ENCODE results near the gene KCNIP3.

KCNIP3 gene

GRCh38 chr2:95366514-95366913, 69.4 kb downstream of the KCNIP3 start:
- H3K27ac ChIP-seq (ENCODE audit: low read length) = no peak overlapping the region
- H3K9ac ChIP-seq (ENCODE audit: low read depth, low read length) = no peak overlapping the region
- no peak overlapping the region for H3K4me2 ChIP-seq (ENCODE audit: insufficient read depth, low read length)
- H2AFZ ChIP-seq (ENCODE audit: low read depth, low read length) = no peak overlapping the region
- no peak overlapping the region for H3K4me3 ChIP-seq (ENCODE audit: low read depth in 1 of 2, low read length in 2 of 2)
- TF ChIP-seq EZH2 (IDR thresholded peaks at IDR 0.05; ENCODE audit: borderline replicate concordance, low read depth, low read length, severe bottlenecking) = no peak
- TF ChIP-seq, protein P1, sequence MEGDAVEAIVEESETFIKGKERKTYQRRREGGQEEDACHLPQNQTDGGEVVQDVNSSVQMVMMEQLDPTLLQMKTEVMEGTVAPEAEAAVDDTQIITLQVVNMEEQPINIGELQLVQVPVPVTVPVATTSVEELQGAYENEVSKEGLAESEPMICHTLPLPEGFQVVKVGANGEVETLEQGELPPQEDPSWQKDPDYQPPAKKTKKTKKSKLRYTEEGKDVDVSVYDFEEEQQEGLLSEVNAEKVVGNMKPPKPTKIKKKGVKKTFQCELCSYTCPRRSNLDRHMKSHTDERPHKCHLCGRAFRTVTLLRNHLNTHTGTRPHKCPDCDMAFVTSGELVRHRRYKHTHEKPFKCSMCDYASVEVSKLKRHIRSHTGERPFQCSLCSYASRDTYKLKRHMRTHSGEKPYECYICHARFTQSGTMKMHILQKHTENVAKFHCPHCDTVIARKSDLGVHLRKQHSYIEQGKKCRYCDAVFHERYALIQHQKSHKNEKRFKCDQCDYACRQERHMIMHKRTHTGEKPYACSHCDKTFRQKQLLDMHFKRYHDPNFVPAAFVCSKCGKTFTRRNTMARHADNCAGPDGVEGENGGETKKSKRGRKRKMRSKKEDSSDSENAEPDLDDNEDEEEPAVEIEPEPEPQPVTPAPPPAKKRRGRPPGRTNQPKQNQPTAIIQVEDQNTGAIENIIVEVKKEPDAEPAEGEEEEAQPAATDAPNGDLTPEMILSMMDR (IDR thresholded peaks at IDR 0.05; ENCODE audit: borderline replicate concordance, extremely low read depth, low read length, poor library complexity, severe bottlenecking) = no peak
- ATAC-seq (ENCODE audit: insufficient read depth, low read depth) (no peak), DNase-seq (no peak)
- H3K79me2 ChIP-seq (ENCODE audit: insufficient read depth, low read length) = no peaks in the 10 kb centered on the region
- no peaks in the 10 kb centered on the region for H3K4me1 ChIP-seq (ENCODE audit: insufficient read depth, low read length)
- no peaks in the 10 kb centered on the region for H3K9me3 ChIP-seq (ENCODE audit: insufficient read depth, low read length, severe bottlenecking)
- H3K36me3 ChIP-seq (ENCODE audit: insufficient read depth, low read length) = no peaks in the 10 kb centered on the region
- H3K27me3 ChIP-seq (ENCODE audit: insufficient read depth, low read length, poor library complexity) = no peaks in the 10 kb centered on the region
- no peaks in the 10 kb centered on the region for H4K20me1 ChIP-seq (ENCODE audit: insufficient read depth, low read length)

DNA sequence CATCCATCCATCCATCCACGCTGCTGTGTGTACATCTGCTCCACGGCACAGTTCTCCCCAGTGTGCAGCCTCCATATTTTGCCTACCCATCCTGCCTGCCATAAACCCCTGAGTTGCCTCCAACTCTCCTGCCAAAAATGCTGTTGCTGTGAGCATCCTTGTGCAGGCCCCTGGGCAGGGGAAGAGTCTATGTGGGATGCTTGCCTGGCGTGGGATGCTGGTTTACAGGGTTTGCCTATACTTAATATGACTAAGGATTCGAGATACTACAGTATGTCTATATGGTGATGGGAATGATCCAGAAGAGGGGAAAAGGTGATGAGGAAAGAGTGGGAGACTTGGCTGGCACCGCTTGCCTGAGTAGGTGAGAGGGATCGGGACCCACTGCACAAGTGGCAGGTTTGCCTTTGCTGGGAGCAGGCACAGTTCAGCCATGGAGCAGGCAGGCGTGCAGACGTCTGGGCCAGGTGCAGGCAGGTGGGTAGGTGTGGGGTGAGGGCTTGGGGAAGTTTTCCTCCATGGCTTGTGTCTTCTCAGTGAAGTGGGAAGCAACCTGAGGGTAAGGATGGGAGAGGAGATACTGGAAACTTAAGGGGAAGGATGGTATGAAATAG, 75.2 kb downstream of the KCNIP3 start:
- no peaks in the 10 kb centered on the region for H4K20me1 ChIP-seq (ENCODE audit: insufficient read depth, low read length)
- DNase-seq = no peak
- TF ChIP-seq, protein P1 (IDR thresholded peaks at IDR 0.05; ENCODE audit: borderline replicate concordance, extremely low read depth, low read length, poor library complexity, severe bottlenecking) = no peak
- TF ChIP-seq EZH2 (IDR thresholded peaks at IDR 0.05; ENCODE audit: borderline replicate concordance, low read depth, low read length, severe bottlenecking) = no peak
- no peak overlapping the region for H3K4me2 ChIP-seq (ENCODE audit: insufficient read depth, low read length)
- H3K79me2 ChIP-seq (ENCODE audit: insufficient read depth, low read length) = no peaks in the 10 kb centered on the region
- H2AFZ ChIP-seq (ENCODE audit: low read depth, low read length) = no peak overlapping the region
- H3K4me1 ChIP-seq (ENCODE audit: insufficient read depth, low read length) = 0 out of 2 replicates have a peak, but pooled peaks cover 3% of the 10 kb centered on the region
- H3K36me3 ChIP-seq (ENCODE audit: insufficient read depth, low read length) = no peaks in the 10 kb centered on the region
- H3K27me3 ChIP-seq (ENCODE audit: insufficient read depth, low read length, poor library complexity) = no peaks in the 10 kb centered on the region
- H3K4me3 ChIP-seq (ENCODE audit: low read depth in 1 of 2, low read length in 2 of 2) = no peak overlapping the region
- no peak for ATAC-seq (ENCODE audit: insufficient read depth, low read depth)
- H3K27ac ChIP-seq (ENCODE audit: low read length) = no peak overlapping the region
- H3K9me3 ChIP-seq (ENCODE audit: insufficient read depth, low read length, severe bottlenecking) = no peaks in the 10 kb centered on the region
- H3K9ac ChIP-seq (ENCODE audit: low read depth, low read length) = no peak overlapping the region

- Histone ChIP-seq H2AFZ (ENCODE audit: low read depth, low read length) (no peak overlapping the region), H3K9ac (ENCODE audit: low read depth, low read length) (no peak overlapping the region), H3K79me2 (ENCODE audit: insufficient read depth, low read length) (no peaks in the 10 kb centered on the region), H3K4me3 (ENCODE audit: low read depth in 1 of 2, low read length in 2 of 2) (no peak overlapping the region), H3K4me1 (ENCODE audit: insufficient read depth, low read length) (0 out of 2 replicates have a peak, but pooled peaks cover 3% of the 10 kb centered on the region), H3K4me2 (ENCODE audit: insufficient read depth, low read length) (no peak overlapping the region), H3K36me3 (ENCODE audit: insufficient read depth, low read length) (no peaks in the 10 kb centered on the region), H3K27ac (ENCODE audit: low read length) (no peak overlapping the region), H4K20me1 (ENCODE audit: insufficient read depth, low read length) (no peaks in the 10 kb centered on the region), H3K9me3 (ENCODE audit: insufficient read depth, low read length, severe bottlenecking) (no peaks in the 10 kb centered on the region), H3K27me3 (ENCODE audit: insufficient read depth, low read length, poor library complexity) (no peaks in the 10 kb centered on the region)
- TF ChIP-seq, protein P1 (IDR thresholded peaks at IDR 0.05; ENCODE audit: borderline replicate concordance, extremely low read depth, low read length, poor library complexity, severe bottlenecking) = no peak
- no peak for TF ChIP-seq EZH2 (IDR thresholded peaks at IDR 0.05; ENCODE audit: borderline replicate concordance, low read depth, low read length, severe bottlenecking)
- DNase-seq (no peak), ATAC-seq (ENCODE audit: insufficient read depth, low read depth) (no peak)
Observed at GRCh38 chr2:95372845-95373244, 75.7 kb downstream of the KCNIP3 start.
